NCI-H1417 treated with DMSO at 0.1 percent for 48 hours (cell line): ENCODE data around the gene EFNB2.

ENCODE experiments used
- DNase-seq: peaks from one replicate; lab custom pipeline; 2025; lab: John Stamatoyannopoulos, UW

Gene EFNB2

DNA sequence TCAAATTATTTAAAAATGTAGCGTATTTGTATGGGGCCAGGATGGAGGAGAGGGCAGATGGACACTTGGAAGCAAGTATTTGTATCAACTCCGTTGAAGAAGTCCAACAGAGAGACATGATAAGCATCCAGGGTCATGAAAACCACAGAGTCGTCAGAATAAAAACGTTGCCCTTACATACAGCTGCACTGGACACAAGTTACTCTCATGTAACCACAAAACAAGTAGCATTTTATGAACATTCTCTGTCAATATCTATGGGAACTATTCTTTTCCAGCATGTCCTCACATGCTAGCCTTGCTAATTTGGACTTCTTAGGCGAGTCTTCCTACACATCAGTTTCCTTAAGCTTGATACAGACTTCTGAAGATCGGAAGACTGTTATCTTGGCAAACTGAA, 35.0 kb downstream of the EFNB2 start:
- no peak for DNase-seq

GRCh38 chr13:106499896-106500295, 35.6 kb downstream of the EFNB2 start:
- DNase-seq: no peak

DNA sequence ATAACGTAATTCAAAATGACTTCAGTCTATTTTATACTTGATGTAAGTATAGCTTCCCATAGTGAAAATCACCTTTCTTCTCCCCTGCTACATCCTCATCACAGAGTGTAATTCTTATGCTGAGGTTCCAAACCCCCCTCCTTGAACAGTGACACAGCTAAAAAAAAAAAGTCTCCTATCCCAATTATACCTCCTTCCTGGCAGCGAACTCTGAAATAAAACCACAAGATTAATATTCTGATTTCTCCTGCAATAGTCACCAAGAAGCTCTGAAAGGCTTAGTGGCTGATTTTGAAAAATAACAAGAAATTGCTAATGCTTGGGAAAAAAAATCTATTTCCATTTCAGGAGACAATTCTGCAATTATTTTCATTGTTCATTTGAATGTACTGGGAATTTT, 36.3 kb downstream of the EFNB2 start:
- DNase-seq: no peak

DNA sequence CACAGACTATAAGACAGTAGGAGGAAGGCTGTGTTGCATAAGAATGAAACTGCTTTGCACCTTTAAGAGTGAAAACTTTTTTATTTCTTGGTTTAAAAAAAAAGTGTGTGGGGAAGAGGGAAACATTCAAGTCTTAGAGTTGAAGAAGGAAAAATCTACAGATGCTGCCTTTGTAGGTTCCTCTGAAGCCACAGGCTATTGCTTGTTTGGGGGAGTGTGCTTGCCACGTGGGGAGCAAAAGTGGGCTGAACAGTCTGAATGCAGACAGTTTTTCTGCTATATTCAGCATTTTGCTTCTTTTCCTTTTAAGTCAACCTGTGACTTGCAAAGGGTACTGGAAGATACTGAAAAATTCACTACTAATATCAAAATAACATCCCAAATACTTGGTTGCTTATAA, 36.9 kb downstream of the EFNB2 start:
- DNase-seq: no peak

DNA sequence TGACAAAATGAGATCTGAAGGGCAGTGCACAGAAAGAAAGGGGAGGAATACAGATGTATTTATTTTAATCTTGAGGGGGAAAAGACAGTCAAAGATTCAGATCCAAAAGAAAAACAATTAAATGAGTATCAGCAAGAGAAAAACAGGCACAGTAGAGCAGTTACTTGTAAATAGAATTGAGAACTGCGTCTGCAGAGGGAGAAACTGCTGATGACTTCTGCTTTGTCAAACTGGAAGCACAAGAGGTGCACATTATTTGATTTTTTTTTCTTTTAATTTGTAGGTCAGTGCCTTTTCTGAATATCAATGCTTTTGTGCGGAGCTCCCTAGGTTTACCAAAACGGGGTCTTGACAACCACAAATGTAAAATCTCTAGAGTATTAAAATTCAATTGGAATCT, 37.3 kb downstream of the EFNB2 start:
- no peak for DNase-seq

DNA sequence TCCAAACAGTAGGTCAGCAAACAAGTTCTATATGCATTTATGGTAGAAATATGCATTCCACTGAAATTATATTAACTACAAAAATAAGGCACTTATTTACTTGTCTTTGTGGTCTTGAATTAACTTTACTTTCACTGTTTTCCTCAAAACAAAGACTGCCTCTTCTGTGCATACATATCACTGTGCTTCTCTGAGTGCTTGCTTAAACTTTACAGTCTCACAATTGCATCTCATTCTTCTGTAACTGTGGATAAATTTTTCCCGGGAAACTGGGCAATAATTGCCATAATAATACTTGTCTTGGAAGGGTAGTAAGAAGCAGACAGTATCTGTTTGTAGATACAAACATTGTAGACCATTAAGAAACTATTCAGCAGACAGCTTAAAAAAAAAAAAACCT, 38.4 kb downstream of the EFNB2 start:
- no peak for DNase-seq

GRCh38 chr13:106496072-106496997, 39.1 kb downstream of the EFNB2 start:
- DNase-seq: peak; percentile 37

DNA sequence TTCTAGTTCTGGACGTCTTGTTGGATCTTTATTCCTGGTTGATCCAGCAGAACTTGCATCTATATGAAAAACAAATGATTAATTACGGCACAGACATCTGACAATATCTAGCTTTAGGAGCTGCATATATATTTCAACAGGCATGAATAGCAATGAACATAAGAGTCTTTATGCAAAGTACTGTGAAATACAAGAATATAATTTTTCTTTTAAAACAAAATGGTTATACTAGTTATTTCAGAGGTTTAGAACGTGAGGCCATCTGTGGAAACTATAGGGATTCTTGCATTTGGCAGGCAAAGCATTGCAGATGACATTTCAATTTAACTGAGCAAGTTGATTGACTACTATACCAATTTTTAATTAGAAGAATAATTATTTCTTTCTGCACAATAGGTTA, 40.5 kb downstream of the EFNB2 start:
- no peak for DNase-seq

GRCh38 chr13:106494506-106494905, 41.0 kb downstream of the EFNB2 start:
- DNase-seq: no peak

- DNase-seq: no peak
Measured at GRCh38 chr13:106493533-106494220, 41.8 kb downstream of the EFNB2 start.

- no peak for DNase-seq
Measured at GRCh38 chr13:106492588-106493475, 42.6 kb downstream of the EFNB2 start.

DNA sequence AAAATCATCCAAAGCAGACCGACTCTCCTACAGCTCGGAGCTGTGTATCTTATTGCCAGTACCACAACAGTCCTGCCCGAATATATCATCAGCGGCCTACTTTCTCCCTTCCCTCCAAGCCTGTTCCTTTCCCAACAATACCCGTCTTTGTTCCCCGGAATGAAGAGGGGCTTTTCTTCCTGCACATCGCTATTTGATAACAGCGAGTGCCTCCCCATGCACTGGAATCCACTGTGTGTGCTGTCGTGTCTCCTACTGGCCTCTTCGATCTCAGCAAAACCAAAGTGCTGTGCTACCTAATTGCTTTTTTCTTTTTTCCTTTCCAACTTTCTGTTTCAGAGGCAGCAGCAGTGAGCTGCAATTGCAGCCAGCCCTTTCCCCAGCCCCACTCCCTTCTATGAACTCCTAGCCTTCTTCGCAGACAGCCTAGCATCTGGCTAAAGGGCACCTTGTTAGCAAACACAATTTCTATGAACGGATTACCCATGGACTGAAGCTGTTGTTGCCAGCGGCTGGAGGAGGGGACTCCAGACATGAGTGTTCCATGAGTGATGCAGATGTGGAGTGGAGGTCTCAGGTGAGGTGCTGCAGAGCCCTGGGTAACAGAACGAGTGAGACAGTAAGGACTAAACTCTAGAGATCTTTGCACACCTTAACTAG, 43.4 kb downstream of the EFNB2 start:
- DNase-seq: no peak

DNA sequence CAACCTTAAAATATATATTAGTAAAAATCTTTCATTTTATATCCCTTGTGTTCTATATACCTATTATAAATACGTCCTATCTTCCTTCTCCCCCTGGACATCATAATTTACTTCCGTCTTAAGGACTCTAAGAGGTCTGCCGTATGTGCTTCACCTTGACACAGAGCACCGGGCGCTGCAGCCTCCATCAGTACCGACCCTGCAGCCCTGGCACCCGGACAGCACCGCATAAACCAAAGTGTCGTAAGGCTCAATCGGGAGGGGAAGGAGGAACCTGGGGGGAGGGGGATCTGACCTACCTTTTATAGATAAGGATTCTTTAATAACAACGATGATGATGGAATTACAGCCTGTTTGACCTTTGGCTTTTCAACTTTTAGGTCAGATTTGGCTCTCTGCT, 44.0 kb downstream of the EFNB2 start:
- DNase-seq: no peak

- DNase-seq: no peak
Measured at GRCh38 chr13:106490569-106491321, 44.7 kb downstream of the EFNB2 start.

DNA sequence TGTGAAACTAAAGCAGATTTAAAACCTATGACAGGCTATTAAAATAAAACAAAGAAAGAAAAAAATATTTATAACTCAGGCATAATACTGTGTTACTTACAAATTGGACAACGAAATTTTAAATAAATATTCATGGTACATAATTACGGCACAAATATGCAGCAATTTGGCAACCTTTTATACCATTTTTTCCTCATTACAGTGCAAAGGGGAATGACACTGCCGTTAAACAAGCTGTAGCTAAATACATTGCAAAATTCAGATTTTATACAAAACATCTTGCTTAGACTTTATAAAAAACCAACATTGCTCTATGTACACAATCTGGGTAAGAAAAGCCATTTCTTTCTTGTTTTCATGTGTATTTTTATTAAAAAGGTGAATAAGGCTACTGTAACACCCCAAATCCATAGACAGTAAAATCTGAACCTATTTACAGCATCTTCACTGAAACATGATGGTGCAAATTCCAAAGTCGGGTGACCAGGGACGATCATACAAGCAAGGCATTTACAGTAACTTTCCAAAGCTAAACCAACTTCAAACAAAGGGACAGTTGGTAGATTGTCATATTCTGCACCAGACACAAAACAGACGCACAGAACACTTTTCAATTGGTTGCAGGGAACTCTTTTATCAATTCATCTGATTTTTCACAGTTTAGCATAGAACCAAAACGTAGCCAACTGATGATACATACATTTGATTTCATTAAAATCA, 45.5 kb downstream of the EFNB2 start:
- no peak for DNase-seq

DNA sequence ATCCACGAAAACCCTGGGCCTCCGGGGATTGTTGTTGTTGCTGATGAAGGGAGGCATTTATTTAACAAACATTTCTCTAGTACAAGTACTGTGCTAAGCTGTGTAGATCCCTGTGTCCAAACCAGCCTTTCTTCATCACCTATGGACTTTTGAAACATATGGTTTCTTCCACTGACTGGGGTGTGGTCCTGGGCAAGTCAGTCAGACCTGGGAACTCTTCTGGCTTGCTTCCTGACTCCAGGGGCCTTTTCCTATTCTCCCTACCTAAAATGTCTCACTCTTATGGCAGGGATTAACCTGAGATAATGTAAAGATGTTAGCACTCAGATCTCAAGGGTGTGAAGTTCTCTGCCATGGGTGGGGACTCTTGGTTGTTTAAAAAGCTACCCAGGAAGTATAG, 46.8 kb downstream of the EFNB2 start:
- no peak for DNase-seq

GRCh38 chr13:106488076-106488475, 47.4 kb downstream of the EFNB2 start:
- DNase-seq: no peak

GRCh38 chr13:106487129-106487528, 48.3 kb downstream of the EFNB2 start:
- DNase-seq: no peak

- DNase-seq: no peak
Measured at GRCh38 chr13:106486287-106486686, 49.2 kb downstream of the EFNB2 start.

DNA sequence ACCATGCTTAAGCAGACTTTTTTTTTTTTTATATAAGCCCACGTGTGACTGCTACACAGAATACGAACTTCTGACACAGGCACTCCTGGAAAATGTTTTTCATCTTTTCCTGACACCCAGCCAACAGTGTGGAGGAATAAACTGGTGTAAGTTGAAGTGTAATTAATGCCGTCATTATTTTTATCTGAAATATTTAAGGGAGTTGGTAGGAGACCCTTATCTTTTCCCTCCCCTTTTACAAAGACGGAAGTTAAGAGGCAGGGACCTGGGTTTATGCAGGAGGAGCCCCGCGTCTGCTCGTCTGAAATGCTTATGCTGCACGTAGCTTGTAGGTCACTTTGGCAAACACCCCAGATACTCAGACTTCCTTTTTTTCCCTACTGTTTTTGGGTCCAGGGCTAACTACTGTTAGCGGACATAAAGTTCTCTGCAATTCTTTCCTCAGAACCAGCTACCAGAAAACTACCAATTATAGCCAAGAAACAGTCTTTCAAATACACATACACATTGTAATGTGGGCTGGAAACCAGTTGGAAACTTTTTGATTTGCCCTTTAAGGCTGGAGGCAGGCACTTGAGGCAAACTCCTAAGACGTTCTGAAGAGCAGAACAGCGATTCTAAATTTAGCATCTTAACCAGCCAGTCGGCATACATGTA, 50.8 kb downstream of the EFNB2 start:
- DNase-seq: no peak
